HG03060 (cell line): ENCODE results near the gene RASA3.

Source experiments
- ATAC-seq: cut with Tn5 transposase; IDR thresholded peaks from one replicate; pipeline ENCODE4 v1.9.1; 2021; ENCODE audit warnings: low read depth, moderate number of reproducible peaks; ENCODE audit not compliant: unreplicated experiment

Gene RASA3

DNA sequence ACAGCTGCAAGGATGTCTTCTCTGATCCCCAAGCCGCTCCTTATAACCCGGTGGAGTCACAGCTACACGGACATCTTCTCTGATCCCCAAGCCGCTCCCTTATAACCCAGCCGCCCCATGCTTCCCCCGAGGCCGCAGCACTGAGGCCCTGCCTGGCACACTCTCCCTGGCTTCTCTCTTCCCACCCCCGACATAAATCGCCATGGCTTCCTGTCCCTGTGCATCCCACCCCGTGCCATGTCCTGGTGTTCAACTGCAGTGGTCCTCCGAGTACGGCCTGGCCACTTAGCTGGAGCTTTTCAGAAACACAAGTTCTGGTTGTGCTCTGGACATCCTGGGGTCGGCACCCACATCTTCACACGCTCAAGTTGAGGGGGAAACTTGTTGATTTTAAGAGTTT lies 60.4 kb downstream of the RASA3 start:
- ATAC-seq, result no peak

DNA sequence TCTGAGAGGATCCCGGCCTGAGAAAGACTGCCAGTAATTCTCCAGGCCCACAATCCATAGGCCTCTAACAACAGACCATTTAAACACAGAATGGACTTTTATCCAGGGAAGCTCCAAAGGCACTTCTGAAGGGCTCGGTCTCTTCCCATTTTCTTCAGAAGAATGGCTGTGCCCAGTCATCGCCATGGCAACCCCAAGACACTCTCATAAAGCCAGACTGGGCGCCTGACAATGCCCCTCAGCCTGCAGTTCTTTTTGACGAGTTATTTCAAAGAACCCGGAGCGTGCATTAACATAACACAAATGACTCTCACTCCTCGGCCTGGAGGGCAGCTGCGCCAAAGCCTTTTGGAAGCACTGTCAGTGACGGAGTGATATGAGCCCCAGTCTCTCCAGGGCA lies 61.0 kb downstream of the RASA3 start:
- ATAC-seq, result no peak

GRCh38 chr13:114070098-114070799 lies 62.2 kb downstream of the RASA3 start:
- ATAC-seq, result no peak

GRCh38 chr13:114069376-114070097 lies 62.9 kb downstream of the RASA3 start:
- no peak for ATAC-seq

- ATAC-seq, result no peak
These were observed 63.6 kb downstream of the RASA3 start for GRCh38 chr13:114068656-114069318.

- no peak for ATAC-seq
These were observed 64.4 kb downstream of the RASA3 start for GRCh38 chr13:114067886-114068651.

GRCh38 chr13:114067381-114067885 lies 65.0 kb downstream of the RASA3 start:
- ATAC-seq, result peak; percentile 48

DNA sequence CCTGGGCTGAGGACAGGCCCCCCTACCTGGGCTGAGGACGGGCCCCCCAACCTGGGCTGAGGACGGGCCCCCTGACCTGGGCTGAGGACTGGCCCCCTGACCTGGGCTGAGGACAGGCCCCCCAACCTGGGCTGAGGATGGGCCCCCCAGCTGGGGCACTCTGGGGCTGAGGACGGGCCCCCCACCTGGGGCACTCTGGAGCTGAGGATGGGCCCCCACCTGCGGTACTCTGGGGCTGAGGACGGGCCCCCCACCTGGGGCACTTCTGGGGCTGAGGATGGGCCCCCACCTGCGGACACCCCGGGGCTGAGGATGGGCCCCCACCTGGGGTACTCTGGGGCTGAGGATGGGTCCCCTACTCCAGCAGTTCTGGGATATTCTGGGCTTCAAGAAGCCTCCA lies 65.5 kb downstream of the RASA3 start:
- no peak for ATAC-seq

DNA sequence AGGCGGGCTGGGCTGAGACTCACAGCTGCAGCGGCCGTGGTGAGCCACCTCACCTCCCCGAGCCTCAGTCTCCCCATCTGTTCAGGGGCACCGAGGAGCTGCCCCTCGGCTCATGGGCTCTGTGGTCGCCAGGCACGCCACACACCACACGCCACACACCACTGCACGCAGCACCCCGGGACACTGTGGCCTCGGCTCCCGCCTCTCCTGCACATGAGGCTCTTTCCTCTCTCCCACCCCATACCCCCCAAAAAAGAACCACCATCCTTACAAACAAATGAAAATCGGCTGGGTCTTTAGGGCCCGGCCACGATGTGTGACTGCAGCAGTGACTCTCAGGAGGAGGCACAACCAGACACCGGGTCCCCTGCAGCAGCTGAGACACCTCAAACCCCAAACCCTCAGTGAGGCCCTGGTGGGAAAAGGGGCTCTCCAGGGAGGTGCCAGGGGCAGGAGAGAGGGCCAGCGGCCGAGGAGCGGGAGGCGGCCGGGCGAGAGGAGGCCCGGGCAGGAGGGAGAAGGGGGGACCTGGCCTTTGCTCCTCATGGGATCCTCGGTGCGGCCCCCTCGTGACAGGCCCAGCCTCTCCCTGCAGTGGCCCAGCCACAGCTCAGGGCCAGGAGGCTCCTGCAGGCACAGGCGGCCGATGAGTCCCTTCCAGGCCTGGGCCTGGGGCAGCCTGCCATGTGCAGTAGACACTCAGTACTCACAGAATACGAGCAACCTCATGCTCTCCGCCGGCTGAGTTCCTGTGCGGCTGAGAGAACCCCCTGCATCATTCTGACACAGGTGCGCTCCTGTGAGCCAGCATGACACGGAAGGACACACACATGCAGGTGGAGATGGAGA lies 66.3 kb downstream of the RASA3 start:
- no peak for ATAC-seq

DNA sequence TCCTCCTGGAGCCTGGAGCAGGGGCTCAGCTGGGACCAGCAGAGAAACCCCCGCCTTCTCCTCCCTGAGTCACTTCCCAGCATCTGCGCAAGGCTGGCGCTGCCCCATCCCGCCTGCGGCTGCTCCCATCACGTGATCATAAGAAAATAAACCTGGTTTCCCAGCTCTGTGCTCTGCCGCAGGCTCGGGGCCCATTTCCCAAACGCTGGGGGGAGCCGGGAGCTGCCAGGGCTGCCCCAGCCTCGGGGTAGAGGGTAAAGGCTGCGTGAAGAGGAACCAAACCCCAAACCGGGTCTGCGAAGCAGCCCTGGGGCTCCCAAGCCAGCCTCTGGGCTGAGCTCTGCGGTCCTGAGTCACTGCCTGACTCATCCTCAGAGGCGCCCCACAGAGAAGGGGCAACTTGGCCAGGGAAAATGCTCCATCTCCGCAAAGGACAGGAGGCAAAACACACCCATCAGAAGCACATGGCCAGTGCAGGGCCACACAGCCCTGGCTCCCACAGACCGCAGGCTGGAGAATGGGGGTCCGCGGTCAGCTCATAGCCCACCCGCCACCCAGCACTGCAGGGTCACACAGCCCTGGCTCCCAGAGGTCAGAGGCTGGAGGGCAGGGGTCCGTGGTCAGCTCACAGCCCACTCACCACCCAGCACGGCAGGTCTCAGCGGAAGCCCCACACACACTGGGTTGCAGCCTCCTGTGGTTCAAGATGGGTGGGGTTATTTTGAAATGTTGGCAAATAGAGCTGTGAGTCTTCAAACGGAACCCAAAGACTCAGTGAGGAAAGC lies 67.1 kb downstream of the RASA3 start:
- ATAC-seq, result peak; percentile 38

DNA sequence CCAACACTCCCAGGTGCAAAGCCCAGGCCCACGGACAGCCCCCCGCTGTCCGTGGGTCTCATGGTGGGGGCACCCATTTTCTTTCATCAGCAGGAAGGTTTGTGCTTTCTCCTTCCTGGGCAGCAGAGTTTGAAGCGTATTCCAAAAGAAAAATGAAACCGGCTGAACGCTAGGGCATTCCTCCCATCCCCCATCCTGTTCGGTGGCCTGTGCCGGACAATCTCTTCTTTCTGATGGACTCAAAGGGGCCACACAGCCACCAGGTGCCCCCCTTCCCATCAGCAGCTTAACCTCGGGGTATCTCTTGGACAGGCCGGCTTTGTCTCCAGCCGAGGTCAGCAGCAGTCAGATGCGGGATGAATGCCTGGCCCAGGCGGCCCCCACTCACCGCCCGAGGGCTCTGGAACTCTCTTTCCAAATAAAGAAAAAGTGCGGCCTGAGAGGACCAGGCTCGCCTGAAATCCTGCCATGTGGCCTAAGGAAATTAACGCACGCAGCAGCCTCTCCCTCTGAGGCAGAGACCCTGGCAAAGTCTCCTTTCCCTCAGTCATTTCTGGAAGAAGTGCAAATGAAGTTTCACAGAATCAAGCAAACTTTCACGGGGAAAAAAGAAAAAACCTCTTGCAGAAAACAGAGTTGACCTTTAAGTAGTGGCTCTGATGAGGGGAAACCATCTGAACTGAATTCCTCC lies 67.8 kb downstream of the RASA3 start:
- no peak for ATAC-seq

DNA sequence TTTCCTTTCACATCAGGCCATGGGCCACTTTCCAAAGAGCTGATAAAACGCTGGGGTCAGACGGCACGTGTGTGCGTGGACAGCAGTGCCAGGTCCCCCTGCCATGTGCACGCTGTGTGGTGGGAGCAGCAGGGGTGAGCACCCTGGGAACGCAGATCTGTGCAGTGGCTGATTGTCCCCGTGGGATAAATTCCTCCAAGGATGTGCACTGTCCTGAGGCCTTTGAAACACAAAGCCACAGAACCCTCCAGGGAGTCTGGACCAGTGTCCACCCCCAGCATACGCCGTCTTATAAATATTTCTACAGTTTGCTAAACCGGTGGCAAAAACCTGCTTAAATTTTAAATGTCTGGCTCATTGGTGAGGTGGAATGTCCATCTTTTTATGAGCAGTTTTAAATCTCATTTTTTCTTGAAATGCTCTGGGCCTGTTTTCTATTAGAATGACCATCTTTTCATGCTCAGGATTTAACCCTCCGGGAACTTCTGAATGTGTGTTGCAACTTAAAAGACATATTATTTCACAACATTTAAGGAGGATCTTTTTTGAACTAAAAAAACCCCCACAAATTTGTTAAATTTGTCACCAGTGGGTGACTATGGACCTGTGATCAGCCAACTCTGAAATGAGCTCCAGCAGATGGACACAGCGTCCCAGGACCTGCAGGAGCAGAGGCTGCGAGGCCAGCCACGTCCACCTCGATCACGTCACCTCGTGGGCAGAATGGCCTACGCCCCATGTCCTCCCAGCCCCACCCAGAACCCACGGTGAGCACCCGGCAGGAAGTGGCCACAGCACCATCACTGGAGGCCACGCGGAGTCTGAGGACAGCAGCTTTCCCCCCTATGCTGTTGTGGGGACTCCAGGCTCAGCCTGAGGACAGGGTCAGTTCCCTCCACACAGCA lies 68.6 kb downstream of the RASA3 start:
- no peak for ATAC-seq

DNA sequence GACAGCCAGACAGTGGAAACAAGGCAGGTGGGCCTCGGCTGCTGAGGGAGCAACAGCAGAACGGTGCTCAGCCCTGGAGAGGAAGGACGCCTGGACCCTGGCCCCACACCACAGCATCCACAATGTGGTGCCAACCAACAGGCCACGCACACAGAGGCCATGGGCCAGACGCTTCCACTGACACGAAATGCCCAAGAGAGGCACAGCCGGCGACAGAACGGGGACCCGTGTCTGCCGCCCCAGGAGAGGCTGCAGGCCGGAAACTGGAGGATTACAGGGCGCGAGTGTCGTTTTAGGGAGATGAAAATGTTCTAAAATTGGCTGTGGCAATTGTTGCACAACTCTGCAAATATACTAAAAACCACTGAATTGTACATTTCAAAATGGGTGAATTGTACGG lies 69.7 kb downstream of the RASA3 start:
- ATAC-seq, result no peak

- no peak for ATAC-seq
These were observed 70.1 kb downstream of the RASA3 start for GRCh38 chr13:114062341-114062740.

- ATAC-seq, result no peak
These were observed 70.7 kb downstream of the RASA3 start for GRCh38 chr13:114061744-114062143.

- no peak for ATAC-seq
These were observed 71.4 kb downstream of the RASA3 start for GRCh38 chr13:114061047-114061446.
